WI38 (cell line): ENCODE measurements around the gene HMGXB4.

Experiments
- H3K4me3 ChIP-seq: 2 replicates; pipeline ENCODE4 v1.5.1; 2011; ENCODE audit warnings: low read depth, mild to moderate bottlenecking, control low read depth, low read length
- CTCF ChIP-seq: IDR thresholded peaks from 2 replicates; pipeline ENCODE4 v1.5.1; 2012; ENCODE audit warnings: low read depth, mild to moderate bottlenecking, control low read depth, low read length

HMGXB4 gene

DNA sequence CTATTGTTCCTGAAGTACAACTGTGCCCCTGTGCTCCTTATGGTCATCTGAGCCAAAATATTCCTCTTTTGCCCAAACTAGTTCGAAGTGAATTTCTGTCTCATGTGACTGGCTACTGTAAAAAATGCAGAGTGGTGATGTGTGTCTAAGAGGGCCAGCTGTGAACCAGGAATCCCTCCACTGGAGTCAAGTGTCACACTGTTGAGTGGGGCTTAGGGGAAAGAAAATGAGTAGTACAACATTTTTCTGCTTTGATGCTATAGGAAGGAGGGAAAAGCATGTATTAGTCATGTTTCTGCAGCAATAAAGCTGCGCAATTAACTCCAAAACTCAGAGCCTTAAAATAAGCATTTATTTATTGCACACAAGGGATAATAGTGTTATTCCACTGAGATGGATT is 39.8 kb upstream of the HMGXB4 start:
- no peak for TF ChIP-seq CTCF
- no peak overlapping the region for H3K4me3 ChIP-seq

- no peak overlapping the region for H3K4me3 ChIP-seq
- no peak for TF ChIP-seq CTCF
Measured at GRCh38 chr22:35218079-35218478, 39.2 kb upstream of the HMGXB4 start.

DNA sequence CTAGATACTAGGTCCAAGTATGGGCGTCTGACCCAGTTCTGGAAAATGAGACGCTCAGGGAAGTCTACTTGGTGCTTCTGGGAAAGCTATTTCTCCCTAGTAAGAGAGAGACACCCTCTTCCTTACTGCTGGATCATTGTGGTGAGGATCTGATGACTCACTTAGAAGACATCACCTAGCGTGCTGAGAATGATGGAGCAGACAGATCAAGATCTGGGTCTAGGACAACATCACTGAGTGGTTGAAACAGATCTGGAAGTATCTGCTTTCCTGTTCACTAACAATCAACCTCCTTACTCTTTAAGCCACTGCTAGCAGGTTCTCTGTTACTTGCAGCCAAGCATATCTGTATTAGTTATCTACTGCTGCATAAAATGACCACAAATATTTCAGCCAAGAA is 38.3 kb upstream of the HMGXB4 start:
- no peak overlapping the region for H3K4me3 ChIP-seq
- TF ChIP-seq CTCF = no peak

DNA sequence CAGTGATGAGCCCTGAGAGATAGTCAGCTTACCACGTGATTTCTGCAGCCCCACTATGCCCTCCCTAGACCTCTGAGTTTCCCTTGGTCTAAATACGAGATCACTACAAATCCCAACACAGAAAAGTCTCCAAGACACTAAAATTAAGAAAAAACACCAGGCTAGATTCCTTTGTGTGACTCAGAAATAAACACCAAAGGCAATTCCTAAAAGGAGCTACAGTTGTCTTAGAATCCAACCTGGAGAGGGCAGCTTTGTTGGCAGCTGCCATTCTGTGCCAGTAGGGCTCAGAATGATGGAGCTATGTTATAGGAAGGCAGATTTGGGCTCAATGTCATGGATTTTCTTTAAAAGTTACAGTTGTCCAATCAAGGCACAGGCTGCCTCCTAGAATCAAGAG is 37.1 kb upstream of the HMGXB4 start:
- no peak for TF ChIP-seq CTCF
- H3K4me3 ChIP-seq = no peak overlapping the region

GRCh38 chr22:35225010-35225409 is 32.3 kb upstream of the HMGXB4 start:
- TF ChIP-seq CTCF = no peak
- H3K4me3 ChIP-seq = no peak overlapping the region

DNA sequence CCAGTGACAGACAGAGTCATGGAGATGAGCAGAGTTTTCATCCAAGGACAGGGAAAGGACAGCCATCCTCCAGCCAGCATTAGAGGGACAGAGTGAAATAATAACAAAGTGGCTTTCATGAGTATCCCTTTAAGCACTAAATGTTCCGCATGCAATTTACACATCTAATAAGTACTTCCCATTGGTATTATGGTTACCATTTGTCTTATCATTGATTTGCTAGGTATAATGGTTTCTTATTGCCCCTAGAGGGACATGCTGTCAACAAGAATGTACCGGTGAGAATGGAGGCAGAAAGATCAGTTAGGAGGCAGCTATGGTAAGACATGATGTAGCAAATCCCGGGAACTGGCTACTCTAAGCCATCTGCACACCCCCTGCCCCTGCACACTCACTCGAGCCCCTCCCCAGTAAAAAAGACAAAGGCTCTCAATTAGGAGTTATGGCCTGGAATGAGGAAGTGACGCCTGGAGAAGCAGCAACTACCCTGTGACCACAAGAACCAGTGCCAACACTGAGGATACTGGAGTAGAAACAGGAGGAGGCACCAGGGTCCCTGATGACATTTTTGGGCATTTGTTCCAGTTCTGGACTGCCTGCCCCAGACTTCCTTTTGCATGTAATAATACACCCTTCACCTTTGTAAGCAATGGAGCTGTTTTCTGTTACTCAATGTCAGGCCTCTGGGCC is 30.2 kb upstream of the HMGXB4 start:
- no peak for TF ChIP-seq CTCF

GRCh38 chr22:35229865-35230264 is 27.4 kb upstream of the HMGXB4 start:
- no peak overlapping the region for H3K4me3 ChIP-seq
- TF ChIP-seq CTCF = no peak

More for the DNA sequence above, 30.2 kb upstream of the HMGXB4 start:
- H3K4me3 ChIP-seq = no peak overlapping the region
